HUES6 (cell line): ENCODE measurements around the gene SP110.

Experiments used
- H3K27ac ChIP-seq: 2 replicates; pipeline ENCODE4 v1.7.0; 2013; ENCODE audit warnings: low read depth, mild to moderate bottlenecking, low read length, inconsistent platforms
- H3K27me3 ChIP-seq: 2 replicates; pipeline ENCODE4 v1.6.1; 2013; ENCODE audit warnings: low read length; ENCODE audit not compliant: control insufficient read depth, insufficient read depth
- H3K36me3 ChIP-seq: 2 replicates; pipeline ENCODE4 v1.6.1; 2013; ENCODE audit warnings: low read length; ENCODE audit not compliant: control insufficient read depth, insufficient read depth
- H3K4me1 ChIP-seq: 2 replicates; pipeline ENCODE4 v1.6.1; 2013; ENCODE audit warnings: low read length; ENCODE audit not compliant: control insufficient read depth, insufficient read depth
- H3K4me3 ChIP-seq: 2 replicates; pipeline ENCODE4 v1.5.1; 2013; ENCODE audit warnings: low read depth, low read length
- H3K9ac ChIP-seq: one replicate; pipeline ENCODE4 v1.6.1; 2013; ENCODE audit warnings: mild to moderate bottlenecking, low read length
- H3K9me3 ChIP-seq: 2 replicates; pipeline ENCODE4 v1.6.1; 2013; ENCODE audit warnings: low read depth, low read length; ENCODE audit not compliant: control insufficient read depth, insufficient read depth

Gene SP110

GRCh38 chr2:230203110-230203676 is 16.6 kb downstream of the SP110 start:
- Histone ChIP-seq H3K27ac (no peak overlapping the region), H3K4me1 (no peaks in the 10 kb centered on the region), H3K9ac (no peak overlapping the region), H3K36me3 (no peaks in the 10 kb centered on the region), H3K9me3 (peaks cover 3% of the 10 kb centered on the region; the same call in 1 of the 2 replicates), H3K27me3 (no peaks in the 10 kb centered on the region), H3K4me3 (no peak overlapping the region)

- no peaks in the 10 kb centered on the region for H3K4me1 ChIP-seq
- H3K36me3 ChIP-seq = no peaks in the 10 kb centered on the region
- H3K9me3 ChIP-seq = peaks cover 3% of the 10 kb centered on the region; the same call in 1 of the 2 replicates
- no peak overlapping the region for H3K27ac ChIP-seq
- H3K9ac ChIP-seq = no peak overlapping the region
- no peaks in the 10 kb centered on the region for H3K27me3 ChIP-seq
- H3K4me3 ChIP-seq = no peak overlapping the region
Observed at GRCh38 chr2:230202430-230203109, 17.2 kb downstream of the SP110 start.

- H3K4me1 ChIP-seq = no peaks in the 10 kb centered on the region
- H3K27me3 ChIP-seq = no peaks in the 10 kb centered on the region
- H3K9ac ChIP-seq = no peak overlapping the region
- H3K36me3 ChIP-seq = no peaks in the 10 kb centered on the region
- H3K4me3 ChIP-seq = no peak overlapping the region
- no peak overlapping the region for H3K27ac ChIP-seq
- no peaks in the 10 kb centered on the region for H3K9me3 ChIP-seq
Observed at GRCh38 chr2:230184727-230185578, 34.8 kb downstream of the SP110 start.

- H3K27me3 ChIP-seq = no peaks in the 10 kb centered on the region
- H3K9ac ChIP-seq = no peak overlapping the region
- no peaks in the 10 kb centered on the region for H3K36me3 ChIP-seq
- H3K27ac ChIP-seq = no peak overlapping the region
- no peak overlapping the region for H3K4me3 ChIP-seq
- H3K4me1 ChIP-seq = peaks cover 9% of the 10 kb centered on the region
- H3K9me3 ChIP-seq = no peaks in the 10 kb centered on the region
Observed at GRCh38 chr2:230181195-230181594, 38.6 kb downstream of the SP110 start.

- H3K9ac ChIP-seq = no peak overlapping the region
- H3K27me3 ChIP-seq = no peaks in the 10 kb centered on the region
- no peak overlapping the region for H3K27ac ChIP-seq
- no peak overlapping the region for H3K4me3 ChIP-seq
- H3K9me3 ChIP-seq = no peaks in the 10 kb centered on the region
- peaks cover 9% of the 10 kb centered on the region for H3K4me1 ChIP-seq
- H3K36me3 ChIP-seq = no peaks in the 10 kb centered on the region
Observed at GRCh38 chr2:230179907-230180306, 39.9 kb downstream of the SP110 start.

GRCh38 chr2:230178546-230179485 is 41.0 kb downstream of the SP110 start:
- no peaks in the 10 kb centered on the region for H3K36me3 ChIP-seq
- H3K4me1 ChIP-seq = peaks cover 9% of the 10 kb centered on the region
- no peak overlapping the region for H3K4me3 ChIP-seq
- H3K27me3 ChIP-seq = no peaks in the 10 kb centered on the region
- no peak overlapping the region for H3K9ac ChIP-seq
- H3K9me3 ChIP-seq = no peaks in the 10 kb centered on the region
- no peak overlapping the region for H3K27ac ChIP-seq

GRCh38 chr2:230176996-230177395 is 42.8 kb downstream of the SP110 start:
- peaks cover 9% of the 10 kb centered on the region for H3K4me1 ChIP-seq
- H3K27me3 ChIP-seq = no peaks in the 10 kb centered on the region
- H3K9ac ChIP-seq = no peak overlapping the region
- H3K36me3 ChIP-seq = no peaks in the 10 kb centered on the region
- H3K27ac ChIP-seq = no peak overlapping the region
- no peaks in the 10 kb centered on the region for H3K9me3 ChIP-seq
- no peak overlapping the region for H3K4me3 ChIP-seq

GRCh38 chr2:230174466-230174865 is 45.3 kb downstream of the SP110 start:
- Histone ChIP-seq H3K36me3 (no peaks in the 10 kb centered on the region), H3K9me3 (no peaks in the 10 kb centered on the region), H3K4me3 (no peak overlapping the region), H3K27ac (no peak overlapping the region), H3K27me3 (no peaks in the 10 kb centered on the region), H3K4me1 (peaks cover 9% of the 10 kb centered on the region), H3K9ac (no peak overlapping the region)

- no peaks in the 10 kb centered on the region for H3K27me3 ChIP-seq
- H3K4me1 ChIP-seq = no peaks in the 10 kb centered on the region
- no peak overlapping the region for H3K9ac ChIP-seq
- no peak overlapping the region for H3K27ac ChIP-seq
- no peaks in the 10 kb centered on the region for H3K36me3 ChIP-seq
- no peak overlapping the region for H3K4me3 ChIP-seq
- no peaks in the 10 kb centered on the region for H3K9me3 ChIP-seq
Observed at GRCh38 chr2:230172852-230173251, 46.9 kb downstream of the SP110 start.

- Histone ChIP-seq H3K27ac (no peak overlapping the region), H3K4me3 (no peak overlapping the region), H3K9ac (no peak overlapping the region), H3K36me3 (no peaks in the 10 kb centered on the region), H3K4me1 (no peaks in the 10 kb centered on the region), H3K27me3 (no peaks in the 10 kb centered on the region), H3K9me3 (no peaks in the 10 kb centered on the region)
Observed at GRCh38 chr2:230172156-230172555, 47.6 kb downstream of the SP110 start.
